ENCODE results near the gene INPP4B. TPM values are rescaled to one million over a fixed set of nuclear protein-coding genes. Genes with fewer than 3 reads are reported as not detected.
A peak's percentile ranks its signal among the peaks of the same experiment; 100 is the strongest.

Gene INPP4B
- total and polyA plus RNA-seq, 2 experiments from 2014 or later, result 4.6 to 5.5 TPM

- TF ChIP-seq CTCF (IDR thresholded peaks at IDR 0.05; ENCODE audit: low read depth, low read length), result no peak
These were observed 681.2 kb downstream of the INPP4B start for GRCh38 chr4:142164767-142165500.

GRCh38 chr4:142161086-142161485 is 685.0 kb downstream of the INPP4B start:
- no peaks in the 10 kb centered on the region for H3K9me3 ChIP-seq (ENCODE audit: low read depth)
- no peak overlapping the region for H3K4me3 ChIP-seq
- H3K27me3 ChIP-seq, result no peaks in the 10 kb centered on the region
- H3K4me1 ChIP-seq (ENCODE audit: low read depth), result peaks cover 10% of the 10 kb centered on the region
- TF ChIP-seq CTCF (IDR thresholded peaks at IDR 0.05; ENCODE audit: low read depth, low read length), result no peak
- H3K36me3 ChIP-seq, result no peaks in the 10 kb centered on the region
- no peak for DNase-seq (ENCODE audit: low read depth in 1 of 2, low spot score in 1 of 2)
- H3K27ac ChIP-seq, result no peak overlapping the region

More at GRCh38 chr4:142164767-142165500, 681.2 kb downstream of the INPP4B start:
- Histone ChIP-seq H3K36me3 (no peaks in the 10 kb centered on the region), H3K27me3 (no peaks in the 10 kb centered on the region), H3K9me3 (ENCODE audit: low read depth) (no peaks in the 10 kb centered on the region), H3K4me1 (ENCODE audit: low read depth) (peaks cover 4% of the 10 kb centered on the region), H3K27ac (no peak overlapping the region), H3K4me3 (no peak overlapping the region)
- no peak for DNase-seq (ENCODE audit: low read depth in 1 of 2, low spot score in 1 of 2)

- Histone ChIP-seq H3K27me3 (no peaks in the 10 kb centered on the region), H3K4me3 (no peak overlapping the region), H3K36me3 (no peaks in the 10 kb centered on the region), H3K4me1 (ENCODE audit: low read depth) (peaks cover 16% of the 10 kb centered on the region), H3K27ac (peak overlapping the region; percentile 52), H3K9me3 (ENCODE audit: low read depth) (no peaks in the 10 kb centered on the region)
- TF ChIP-seq CTCF (IDR thresholded peaks at IDR 0.05; ENCODE audit: low read depth, low read length), result no peak
- DNase-seq (ENCODE audit: low read depth in 1 of 2, low spot score in 1 of 2), result peak in 1 of 2 donors; percentile 41
These were observed 685.6 kb downstream of the INPP4B start for GRCh38 chr4:142160509-142160908.

GRCh38 chr4:142158980-142159379 is 687.1 kb downstream of the INPP4B start:
- TF ChIP-seq CTCF (IDR thresholded peaks at IDR 0.05; ENCODE audit: low read depth, low read length), result no peak

GRCh38 chr4:142156256-142156655 is 689.8 kb downstream of the INPP4B start:
- Histone ChIP-seq H3K36me3 (no peaks in the 10 kb centered on the region), H3K4me1 (ENCODE audit: low read depth) (peaks cover 25% of the 10 kb centered on the region), H3K27ac (peak overlapping the region; percentile 67), H3K4me3 (no peak overlapping the region), H3K9me3 (ENCODE audit: low read depth) (no peaks in the 10 kb centered on the region), H3K27me3 (no peaks in the 10 kb centered on the region)
- TF ChIP-seq CTCF (IDR thresholded peaks at IDR 0.05; ENCODE audit: low read depth, low read length), result no peak
- no peak for DNase-seq (ENCODE audit: low read depth in 1 of 2, low spot score in 1 of 2)

More at GRCh38 chr4:142158980-142159379, 687.1 kb downstream of the INPP4B start:
- Histone ChIP-seq H3K9me3 (ENCODE audit: low read depth) (no peaks in the 10 kb centered on the region), H3K27ac (no peak overlapping the region), H3K4me1 (ENCODE audit: low read depth) (peaks cover 25% of the 10 kb centered on the region), H3K36me3 (no peaks in the 10 kb centered on the region), H3K4me3 (no peak overlapping the region), H3K27me3 (no peaks in the 10 kb centered on the region)
- no peak for DNase-seq (ENCODE audit: low read depth in 1 of 2, low spot score in 1 of 2)
